ENCODE data around the gene SLC35F3.

Gene SLC35F3

GRCh38 chr1:233959102-233959501 lies 54.6 kb downstream of the SLC35F3 start:
- no peak overlapping the region for H3K27ac ChIP-seq (ENCODE audit: low read depth, low read length)
- no peak overlapping the region for H3K9ac ChIP-seq (ENCODE audit: low read length in 5 of 5)
- peaks cover 0 to 3% (median 0%) of the 10 kb centered on the region in 5 donors for H3K27me3 ChIP-seq (ENCODE audit: control insufficient read depth in 5 of 5, insufficient read depth in 4 of 5, low read length in 5 of 5)
- no peak overlapping the region for H3K4me3 ChIP-seq (ENCODE audit: low read depth in 1 of 5, low read length in 5 of 5)
- no peaks in the 10 kb centered on the region for H3K4me1 ChIP-seq (ENCODE audit: control insufficient read depth in 5 of 5, insufficient read depth in 5 of 5, low read length in 5 of 5)
- H3K36me3 ChIP-seq (ENCODE audit: control insufficient read depth in 5 of 5, insufficient read depth in 5 of 5, low read length in 5 of 5) = no peaks in the 10 kb centered on the region
- peaks cover 0 to 20% (median 17%) of the 10 kb centered on the region in 5 donors for H3K9me3 ChIP-seq (ENCODE audit: control insufficient read depth in 5 of 5, low read length in 5 of 5)

- Histone ChIP-seq H3K27ac (ENCODE audit: low read depth, low read length) (no peak overlapping the region), H3K9me3 (ENCODE audit: control insufficient read depth in 5 of 5, low read length in 5 of 5) (peaks cover 4 to 28% (median 20%) of the 10 kb centered on the region in 5 donors), H3K36me3 (ENCODE audit: control insufficient read depth in 5 of 5, insufficient read depth in 5 of 5, low read length in 5 of 5) (no peaks in the 10 kb centered on the region), H3K9ac (ENCODE audit: low read length in 5 of 5) (no peak overlapping the region), H3K4me3 (ENCODE audit: low read depth in 1 of 5, low read length in 5 of 5) (no peak overlapping the region), H3K4me1 (ENCODE audit: control insufficient read depth in 5 of 5, insufficient read depth in 5 of 5, low read length in 5 of 5) (no peaks in the 10 kb centered on the region), H3K27me3 (ENCODE audit: control insufficient read depth in 5 of 5, insufficient read depth in 4 of 5, low read length in 5 of 5) (peaks cover 0 to 3% (median 0%) of the 10 kb centered on the region in 5 donors)
These were observed 55.5 kb downstream of the SLC35F3 start for GRCh38 chr1:233959971-233960370.

GRCh38 chr1:233960386-233960785 lies 55.9 kb downstream of the SLC35F3 start:
- Histone ChIP-seq H3K27me3 (ENCODE audit: control insufficient read depth in 5 of 5, insufficient read depth in 4 of 5, low read length in 5 of 5) (peaks cover 0 to 3% (median 0%) of the 10 kb centered on the region in 5 donors), H3K4me1 (ENCODE audit: control insufficient read depth in 5 of 5, insufficient read depth in 5 of 5, low read length in 5 of 5) (no peaks in the 10 kb centered on the region), H3K36me3 (ENCODE audit: control insufficient read depth in 5 of 5, insufficient read depth in 5 of 5, low read length in 5 of 5) (no peaks in the 10 kb centered on the region), H3K9ac (ENCODE audit: low read length in 5 of 5) (no peak overlapping the region), H3K9me3 (ENCODE audit: control insufficient read depth in 5 of 5, low read length in 5 of 5) (peaks cover 4 to 29% (median 22%) of the 10 kb centered on the region in 5 donors), H3K27ac (ENCODE audit: low read depth, low read length) (no peak overlapping the region), H3K4me3 (ENCODE audit: low read depth in 1 of 5, low read length in 5 of 5) (no peak overlapping the region)

GRCh38 chr1:233962878-233963277 lies 58.4 kb downstream of the SLC35F3 start:
- Histone ChIP-seq H3K27me3 (ENCODE audit: control insufficient read depth in 5 of 5, insufficient read depth in 4 of 5, low read length in 5 of 5) (no peaks in the 10 kb centered on the region), H3K36me3 (ENCODE audit: control insufficient read depth in 5 of 5, insufficient read depth in 5 of 5, low read length in 5 of 5) (no peaks in the 10 kb centered on the region), H3K4me1 (ENCODE audit: control insufficient read depth in 5 of 5, insufficient read depth in 5 of 5, low read length in 5 of 5) (no peaks in the 10 kb centered on the region), H3K27ac (ENCODE audit: low read depth, low read length) (no peak overlapping the region), H3K9ac (ENCODE audit: low read length in 5 of 5) (no peak overlapping the region), H3K9me3 (ENCODE audit: control insufficient read depth in 5 of 5, low read length in 5 of 5) (peaks cover 4 to 20% (median 14%) of the 10 kb centered on the region in 5 donors), H3K4me3 (ENCODE audit: low read depth in 1 of 5, low read length in 5 of 5) (no peak overlapping the region)

GRCh38 chr1:233965856-233966255 lies 61.4 kb downstream of the SLC35F3 start:
- Histone ChIP-seq H3K9me3 (ENCODE audit: control insufficient read depth in 5 of 5, low read length in 5 of 5) (peaks cover 4 to 16% (median 9%) of the 10 kb centered on the region in 5 donors), H3K4me3 (ENCODE audit: low read depth in 1 of 5, low read length in 5 of 5) (no peak overlapping the region), H3K4me1 (ENCODE audit: control insufficient read depth in 5 of 5, insufficient read depth in 5 of 5, low read length in 5 of 5) (no peaks in the 10 kb centered on the region), H3K36me3 (ENCODE audit: control insufficient read depth in 5 of 5, insufficient read depth in 5 of 5, low read length in 5 of 5) (no peaks in the 10 kb centered on the region), H3K27me3 (ENCODE audit: control insufficient read depth in 5 of 5, insufficient read depth in 4 of 5, low read length in 5 of 5) (no peaks in the 10 kb centered on the region), H3K27ac (ENCODE audit: low read depth, low read length) (no peak overlapping the region), H3K9ac (ENCODE audit: low read length in 5 of 5) (no peak overlapping the region)

- H3K4me1 ChIP-seq (ENCODE audit: control insufficient read depth in 5 of 5, insufficient read depth in 5 of 5, low read length in 5 of 5) = no peaks in the 10 kb centered on the region
- no peak overlapping the region for H3K27ac ChIP-seq (ENCODE audit: low read depth, low read length)
- no peak overlapping the region for H3K4me3 ChIP-seq (ENCODE audit: low read depth in 1 of 5, low read length in 5 of 5)
- H3K9me3 ChIP-seq (ENCODE audit: control insufficient read depth in 5 of 5, low read length in 5 of 5) = no peaks in the 10 kb centered on the region
- H3K9ac ChIP-seq (ENCODE audit: low read length in 5 of 5) = no peak overlapping the region
- H3K27me3 ChIP-seq (ENCODE audit: control insufficient read depth in 5 of 5, insufficient read depth in 4 of 5, low read length in 5 of 5) = no peaks in the 10 kb centered on the region
- H3K36me3 ChIP-seq (ENCODE audit: control insufficient read depth in 5 of 5, insufficient read depth in 5 of 5, low read length in 5 of 5) = no peaks in the 10 kb centered on the region
These were observed 67.3 kb downstream of the SLC35F3 start for GRCh38 chr1:233971753-233972152.

GRCh38 chr1:233972563-233972950 lies 68.1 kb downstream of the SLC35F3 start:
- Histone ChIP-seq H3K4me1 (ENCODE audit: control insufficient read depth in 5 of 5, insufficient read depth in 5 of 5, low read length in 5 of 5) (no peaks in the 10 kb centered on the region), H3K9ac (ENCODE audit: low read length in 5 of 5) (no peak overlapping the region), H3K27ac (ENCODE audit: low read depth, low read length) (no peak overlapping the region), H3K4me3 (ENCODE audit: low read depth in 1 of 5, low read length in 5 of 5) (no peak overlapping the region), H3K9me3 (ENCODE audit: control insufficient read depth in 5 of 5, low read length in 5 of 5) (peaks cover 0 to under 1% (median 0%) of the 10 kb centered on the region in 5 donors), H3K36me3 (ENCODE audit: control insufficient read depth in 5 of 5, insufficient read depth in 5 of 5, low read length in 5 of 5) (no peaks in the 10 kb centered on the region), H3K27me3 (ENCODE audit: control insufficient read depth in 5 of 5, insufficient read depth in 4 of 5, low read length in 5 of 5) (no peaks in the 10 kb centered on the region)

GRCh38 chr1:233972951-233973635 lies 68.6 kb downstream of the SLC35F3 start:
- Histone ChIP-seq H3K27me3 (ENCODE audit: control insufficient read depth in 5 of 5, insufficient read depth in 4 of 5, low read length in 5 of 5) (no peaks in the 10 kb centered on the region), H3K9me3 (ENCODE audit: control insufficient read depth in 5 of 5, low read length in 5 of 5) (peaks cover 0 to 3% (median 0%) of the 10 kb centered on the region in 5 donors), H3K27ac (ENCODE audit: low read depth, low read length) (no peak overlapping the region), H3K36me3 (ENCODE audit: control insufficient read depth in 5 of 5, insufficient read depth in 5 of 5, low read length in 5 of 5) (no peaks in the 10 kb centered on the region), H3K4me3 (ENCODE audit: low read depth in 1 of 5, low read length in 5 of 5) (no peak overlapping the region), H3K9ac (ENCODE audit: low read length in 5 of 5) (no peak overlapping the region), H3K4me1 (ENCODE audit: control insufficient read depth in 5 of 5, insufficient read depth in 5 of 5, low read length in 5 of 5) (no peaks in the 10 kb centered on the region)

GRCh38 chr1:233975486-233975885 lies 71.0 kb downstream of the SLC35F3 start:
- Histone ChIP-seq H3K4me1 (ENCODE audit: control insufficient read depth in 5 of 5, insufficient read depth in 5 of 5, low read length in 5 of 5) (no peaks in the 10 kb centered on the region), H3K4me3 (ENCODE audit: low read depth in 1 of 5, low read length in 5 of 5) (no peak overlapping the region), H3K27me3 (ENCODE audit: control insufficient read depth in 5 of 5, insufficient read depth in 4 of 5, low read length in 5 of 5) (no peaks in the 10 kb centered on the region), H3K27ac (ENCODE audit: low read depth, low read length) (no peak overlapping the region), H3K36me3 (ENCODE audit: control insufficient read depth in 5 of 5, insufficient read depth in 5 of 5, low read length in 5 of 5) (no peaks in the 10 kb centered on the region), H3K9me3 (ENCODE audit: control insufficient read depth in 5 of 5, low read length in 5 of 5) (peaks cover 0 to 3% (median 0%) of the 10 kb centered on the region in 5 donors), H3K9ac (ENCODE audit: low read length in 5 of 5) (no peak overlapping the region)

GRCh38 chr1:233981042-233981675 lies 76.7 kb downstream of the SLC35F3 start:
- Histone ChIP-seq H3K36me3 (ENCODE audit: control insufficient read depth in 5 of 5, insufficient read depth in 5 of 5, low read length in 5 of 5) (no peaks in the 10 kb centered on the region), H3K27ac (ENCODE audit: low read depth, low read length) (no peak overlapping the region), H3K4me3 (ENCODE audit: low read depth in 1 of 5, low read length in 5 of 5) (no peak overlapping the region), H3K9ac (ENCODE audit: low read length in 5 of 5) (no peak overlapping the region), H3K27me3 (ENCODE audit: control insufficient read depth in 5 of 5, insufficient read depth in 4 of 5, low read length in 5 of 5) (peaks cover 0 to 4% (median 0%) of the 10 kb centered on the region in 5 donors), H3K9me3 (ENCODE audit: control insufficient read depth in 5 of 5, low read length in 5 of 5) (peaks cover 0 to 3% (median 0%) of the 10 kb centered on the region in 5 donors), H3K4me1 (ENCODE audit: control insufficient read depth in 5 of 5, insufficient read depth in 5 of 5, low read length in 5 of 5) (no peaks in the 10 kb centered on the region)

All from subcutaneous abdominal adipose tissue (tissue), 5 donors.